ENCODE measurements around the gene ANKRD36. TPM values are rescaled to one million over a fixed set of nuclear protein-coding genes. Genes with fewer than 3 reads are reported as not detected.
"Not testable (repeated sequence)": the region's sequence is repeated elsewhere in the genome, so short reads cannot be mapped to it uniquely, and the experiment has no call there.

Gene ANKRD36
- total and polyA plus RNA-seq, 2 of the 4 experiments (the other 2 are of a cell fraction) = 2.6 to 20.1 TPM

- ATAC-seq (ENCODE audit: low read depth); dilution Hi-C loops (cut with HindIII; ENCODE audit: low sequenced_read_pairs, unreplicated experiment): not testable (repeated sequence)
- WGBS, 2 experiments (ENCODE audit: extremely low coverage in 2 of 2, insufficient read length in 1 of 2) = no CpG with 5 or more reads among the region's 3 CpGs
Measured at GRCh38 chr2:97166548-97166947, 53.6 kb downstream of the ANKRD36 start.

GRCh38 chr2:97167938-97168337 lies 55.0 kb downstream of the ANKRD36 start:
- H2BK120ac ChIP-seq (ENCODE audit: low read depth, low read length); H2BK5ac ChIP-seq (ENCODE audit: low read depth, low read length, poor library complexity, severe bottlenecking); H3K9me3 ChIP-seq (ENCODE audit: control insufficient read depth, insufficient read depth, low read length); H3K4me1 ChIP-seq (ENCODE audit: control insufficient read depth, insufficient read depth, low read length); H3K56ac ChIP-seq (ENCODE audit: extremely low read depth, insufficient read depth, low read length); H3K4me2 ChIP-seq (ENCODE audit: low read depth, low read length); H3K14ac ChIP-seq (replicated peaks; ENCODE audit: low read depth, low read length); H4K91ac ChIP-seq (ENCODE audit: insufficient read depth, low read depth, low read length); H3K18ac ChIP-seq (ENCODE audit: low read depth, low read length); H4K8ac ChIP-seq (ENCODE audit: low read depth in 2 of 2, low read length in 2 of 2); H3K4me3 ChIP-seq (ENCODE audit: insufficient read depth, low read depth, low read length); CTCF ChIA-PET; H3K36me3 ChIP-seq (ENCODE audit: control insufficient read depth, insufficient read depth, low read length); dilution Hi-C loops (cut with HindIII; ENCODE audit: low sequenced_read_pairs, unreplicated experiment); DNase-seq; H2AK9ac ChIP-seq (replicated peaks; ENCODE audit: low read depth, low read length, poor library complexity); H2AFZ ChIP-seq (replicated peaks; ENCODE audit: low read length, poor library complexity); H3K9ac ChIP-seq (ENCODE audit: low read depth, low read length); H3K4ac ChIP-seq (ENCODE audit: low read depth, low read length); in situ Hi-C loops (cut with MboI; ENCODE audit: low sequenced_read_pairs); H3K9me1 ChIP-seq (ENCODE audit: insufficient read depth, low read length); intact Hi-C loops (cut with micrococcal nuclease); H3K79me1 ChIP-seq (ENCODE audit: low read depth in 1 of 2, low read length in 2 of 2); H2BK15ac ChIP-seq (ENCODE audit: low read depth, low read length); ATAC-seq (ENCODE audit: low read depth); H4K5ac ChIP-seq (ENCODE audit: low read depth, low read length); H2BK20ac ChIP-seq (ENCODE audit: low read depth, low read length); BruUV-seq (replicated peaks); H3K23ac ChIP-seq (ENCODE audit: low read depth, low read length); H2AK5ac ChIP-seq (ENCODE audit: low read depth, low read length); POLR2A ChIA-PET (ENCODE audit: unreplicated experiment); H4K20me1 ChIP-seq (ENCODE audit: insufficient read depth, low read length); H3K27me3 ChIP-seq (ENCODE audit: control insufficient read depth, insufficient read depth, low read length); H3K27ac ChIP-seq (ENCODE audit: insufficient read depth, low read length): not testable (repeated sequence)
- WGBS, 2 experiments (ENCODE audit: extremely low coverage in 2 of 2, insufficient read length in 1 of 2) = no CpG with 5 or more reads among the region's 4 CpGs

More at GRCh38 chr2:97166548-97166947, 53.6 kb downstream of the ANKRD36 start:
- H3K9me1 ChIP-seq (ENCODE audit: insufficient read depth, low read length); H3K14ac ChIP-seq (replicated peaks; ENCODE audit: low read depth, low read length); H3K27me3 ChIP-seq (ENCODE audit: control insufficient read depth, insufficient read depth, low read length); H2AFZ ChIP-seq (replicated peaks; ENCODE audit: low read length, poor library complexity); H2BK120ac ChIP-seq (ENCODE audit: low read depth, low read length); H2AK5ac ChIP-seq (ENCODE audit: low read depth, low read length); H3K56ac ChIP-seq (ENCODE audit: extremely low read depth, insufficient read depth, low read length); POLR2A ChIA-PET (ENCODE audit: unreplicated experiment); H3K36me3 ChIP-seq (ENCODE audit: control insufficient read depth, insufficient read depth, low read length); H3K9ac ChIP-seq (ENCODE audit: low read depth, low read length); intact Hi-C loops (cut with micrococcal nuclease); H2BK20ac ChIP-seq (ENCODE audit: low read depth, low read length); H3K4me3 ChIP-seq (ENCODE audit: insufficient read depth, low read depth, low read length); H4K8ac ChIP-seq (ENCODE audit: low read depth in 2 of 2, low read length in 2 of 2); CTCF ChIA-PET; H3K4me2 ChIP-seq (ENCODE audit: low read depth, low read length); H3K4me1 ChIP-seq (ENCODE audit: control insufficient read depth, insufficient read depth, low read length); BruUV-seq (replicated peaks); H3K4ac ChIP-seq (ENCODE audit: low read depth, low read length); H3K79me1 ChIP-seq (ENCODE audit: low read depth in 1 of 2, low read length in 2 of 2); DNase-seq; H4K91ac ChIP-seq (ENCODE audit: insufficient read depth, low read depth, low read length); H3K18ac ChIP-seq (ENCODE audit: low read depth, low read length); H2BK15ac ChIP-seq (ENCODE audit: low read depth, low read length); H4K20me1 ChIP-seq (ENCODE audit: insufficient read depth, low read length); H2BK5ac ChIP-seq (ENCODE audit: low read depth, low read length, poor library complexity, severe bottlenecking); H3K9me3 ChIP-seq (ENCODE audit: control insufficient read depth, insufficient read depth, low read length); H3K27ac ChIP-seq (ENCODE audit: insufficient read depth, low read length); H2AK9ac ChIP-seq (replicated peaks; ENCODE audit: low read depth, low read length, poor library complexity); H3K23ac ChIP-seq (ENCODE audit: low read depth, low read length); in situ Hi-C loops (cut with MboI; ENCODE audit: low sequenced_read_pairs); H4K5ac ChIP-seq (ENCODE audit: low read depth, low read length): not testable (repeated sequence)

All from IMR-90 (cell line).